SK-N-MC (cell line): Measurements from ENCODE around the gene FAM234A.

Experiments used
- EZH2 ChIP-seq: fragments of 200-600 bp; sonication (generic); IDR thresholded peaks from one replicate; pipeline ENCODE4 v1.6.1; 2017; ENCODE audit warnings: antibody characterized with exemption
- FOXP2 ChIP-seq: optimal IDR thresholded peaks from 2 replicates; pipeline ENCODE3; 2011; ENCODE audit warnings: mild to moderate bottlenecking, moderate library complexity; ENCODE audit not compliant: insufficient read depth; ENCODE audit errors: extremely low read length, control extremely low read depth
- POLR2AphosphoS5 ChIP-seq: IDR thresholded peaks from 2 replicates; pipeline ENCODE4 v1.6.1; 2012; ENCODE audit warnings: mild to moderate bottlenecking, low read depth, low read length, borderline replicate concordance

DNA sequence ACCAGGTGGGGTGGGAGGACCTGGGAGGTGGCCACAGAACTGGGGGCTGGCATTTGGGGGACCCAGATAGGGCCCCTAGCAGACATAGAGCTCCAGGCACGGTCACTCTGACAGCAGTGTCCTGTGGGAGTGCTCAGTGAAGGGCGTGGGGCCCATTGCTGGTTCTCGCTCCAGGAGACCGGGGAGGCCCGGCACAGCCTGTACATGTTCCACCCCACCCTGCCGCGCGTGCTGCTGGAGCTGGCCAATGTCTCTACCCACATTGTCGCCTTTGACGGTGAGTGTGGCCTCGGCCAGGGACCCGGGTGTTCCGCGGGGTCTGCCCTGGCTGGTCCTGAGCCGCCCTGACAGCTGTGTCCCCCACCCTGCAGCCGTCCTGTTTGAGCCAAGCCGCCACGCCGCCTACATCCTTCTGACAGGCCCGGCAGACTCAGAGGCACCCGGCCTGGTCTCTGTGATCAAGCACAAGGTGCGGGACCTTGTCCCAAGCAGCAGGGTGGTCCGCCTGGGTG is 29.9 kb downstream of the FAM234A start:
- TF ChIP-seq EZH2 = no peak
- TF ChIP-seq POLR2AphosphoS5 = no peak
- no peak for TF ChIP-seq FOXP2
